Spleen (tissue), 11 donors: ENCODE results near the gene EYA2. TPM values are rescaled to one million over a fixed set of nuclear protein-coding genes. Genes with fewer than 3 reads are reported as not detected.
A peak's percentile ranks its signal among the peaks of the same experiment; 100 is the strongest.

Experiments
- DNase-seq: peaks from one replicate; pipeline ENCODE4 v3.0.0-alpha.2; 2020
- H3K27ac ChIP-seq, 8 donors: fragments of 200-600 bp; sonication (generic) in 7 of 8; 1 replicate in 4 of 8; 2 replicates in 4 of 8; pipeline versions ENCODE4 v1.5.0 to v1.8.0; 2016 to 2021; ENCODE audit warnings: inconsistent platforms in 4 of 8, mild to moderate bottlenecking in 4 of 8, moderate library complexity in 1 of 8
- H3K27me3 ChIP-seq, 7 donors: fragments of 200-600 bp; sonication (generic) in 6 of 7; replicated peaks in 1 of 7; 1 replicate in 4 of 7; 2 replicates in 3 of 7; pipeline versions ENCODE4 v1.5.0 to v1.8.0; 2016 to 2021; ENCODE audit warnings: inconsistent platforms in 3 of 7, mild to moderate bottlenecking in 1 of 7
- H3K36me3 ChIP-seq, 6 donors: fragments of 200-600 bp; sonication (generic) in 5 of 6; 1 replicate in 4 of 6; 2 replicates in 2 of 6; pipeline versions ENCODE4 v1.5.0 to v1.8.0; 2016 to 2021; ENCODE audit warnings: inconsistent platforms in 2 of 6
- H3K4me1 ChIP-seq, 6 donors: fragments of 200-600 bp; sonication (generic) in 5 of 6; 1 replicate in 3 of 6; 2 replicates in 3 of 6; pipeline versions ENCODE4 v1.5.0 to v1.8.0; 2016 to 2021; ENCODE audit warnings: inconsistent platforms in 3 of 6
- H3K4me3 ChIP-seq, 8 donors: fragments of 200-600 bp; sonication (generic) in 7 of 8; 1 replicate in 4 of 8; 2 replicates in 4 of 8; pipeline versions ENCODE4 v1.5.0 to v1.8.0; 2016 to 2021; ENCODE audit warnings: inconsistent platforms in 4 of 8, mild to moderate bottlenecking in 4 of 8, moderate library complexity in 2 of 8
- H3K9me3 ChIP-seq, 8 donors: fragments of 200-600 bp; sonication (generic) in 7 of 8; 1 replicate in 4 of 8; 2 replicates in 4 of 8; pipeline versions ENCODE4 v1.5.0 to v1.8.0; 2016 to 2021; ENCODE audit warnings: inconsistent platforms in 4 of 8
- POLR2A ChIP-seq, 3 donors: fragments of 450-650 bp; IDR thresholded peaks; one replicate each; pipeline ENCODE4 v1.5.1; 2017; ENCODE audit warnings: antibody characterized with exemption in 3 of 3, mild to moderate bottlenecking in 1 of 3
- POLR2AphosphoS5 ChIP-seq, 3 donors: sonication (generic); formaldehyde crosslinking; IDR thresholded peaks; one replicate each; pipeline ENCODE4 v1.5.1; 2017; ENCODE audit warnings: antibody characterized with exemption in 3 of 3
- WGBS, 5 donors: extraction: QIAGEN DNeasy Blood & Tissue Kit in 3 of 5; methylation state at CpG; one replicate each; pipeline versions ENCODE4 v1.1.5 to v1.1.7; 2013 to 2018; 5-methylcytosine and 5-hydroxymethylcytosine counted together
- intact Hi-C: fragments of 100-400 bp; cut with DNase I; formaldehyde crosslinking; loops from one replicate; pipeline ENCODE4 v1.15.0; 2023; ENCODE audit warnings: low total_unique reads
- polyA plus RNA-seq, 3 donors: library from polyadenylated mRNA; stranded (reverse); fragments of 200-250 nt; gene quantifications; one replicate each; pipeline ENCODE4 v1.2.1, GENCODE V29; 2013
- total RNA-seq, 7 donors: library from RNA; depleted of rRNA in 3 of 7; stranded (reverse); fragments of >200 nt in 3 of 7; fragmentation: NEBNext Ultra II Directional in 4 of 7; extraction: Animal tissue kit (Norgen Biotek cat#: 25700) in 4 of 7; gene quantifications; one replicate each; pipeline versions ENCODE4 v1.1.0 to v1.2.1, GENCODE V29; 2016 to 2021
- TF ChIP-seq, protein P1 (sequence below), 11 experiments: fragments of 200-600 bp in 7 of 11; fragments of 450-650 bp in 4 of 11; sonication (generic) in 4 of 11; IDR thresholded peaks in 8 of 11; conservative IDR thresholded peaks in 3 of 11; 1 replicate in 7 of 11; 2 replicates in 4 of 11; pipeline versions ENCODE4 v1.4.0 to v1.8.0; 2016 to 2021; ENCODE audit warnings: antibody characterized with exemption in 11 of 11, inconsistent platforms in 4 of 11, mild to moderate bottlenecking in 1 of 11
- donor health status: healthy with polysubstance abuse.
- donor health status: DM: no; HTN: no; CAD: no; lungs with moderate emphysema.
- donor health status: DM: no; HTN: no; CAD: no.
- donor health status: Bipolar disorder and iron deficiency.
- donor health status: healthy.
- donor health status: DM: no; HTN: no; CAD: no.
- donor health status: DM: yes; HTN: yes; CAD: no.

EYA2 gene
- total and polyA plus RNA-seq, 10 donors = 0.26 to 0.76 (median 0.51) TPM; not detected in 1

- 96 to 97% (median 97%) methylated on average over 6 of the region's 6 CpGs for WGBS, 5 donors
- no peak for DNase-seq
- Histone ChIP-seq H3K9me3 (no peaks in the 10 kb centered on the region), H3K27ac (no peak overlapping the region), H3K36me3 (peaks cover 7 to 100% (median 85%) of the 10 kb centered on the region in 6 donors), H3K27me3 (no peaks in the 10 kb centered on the region), H3K4me1 (peaks cover 0 to 16% (median 0%) of the 10 kb centered on the region in 6 donors), H3K4me3 (no peak overlapping the region)
- intact Hi-C loops = no loop called here
- TF ChIP-seq, protein P1, sequence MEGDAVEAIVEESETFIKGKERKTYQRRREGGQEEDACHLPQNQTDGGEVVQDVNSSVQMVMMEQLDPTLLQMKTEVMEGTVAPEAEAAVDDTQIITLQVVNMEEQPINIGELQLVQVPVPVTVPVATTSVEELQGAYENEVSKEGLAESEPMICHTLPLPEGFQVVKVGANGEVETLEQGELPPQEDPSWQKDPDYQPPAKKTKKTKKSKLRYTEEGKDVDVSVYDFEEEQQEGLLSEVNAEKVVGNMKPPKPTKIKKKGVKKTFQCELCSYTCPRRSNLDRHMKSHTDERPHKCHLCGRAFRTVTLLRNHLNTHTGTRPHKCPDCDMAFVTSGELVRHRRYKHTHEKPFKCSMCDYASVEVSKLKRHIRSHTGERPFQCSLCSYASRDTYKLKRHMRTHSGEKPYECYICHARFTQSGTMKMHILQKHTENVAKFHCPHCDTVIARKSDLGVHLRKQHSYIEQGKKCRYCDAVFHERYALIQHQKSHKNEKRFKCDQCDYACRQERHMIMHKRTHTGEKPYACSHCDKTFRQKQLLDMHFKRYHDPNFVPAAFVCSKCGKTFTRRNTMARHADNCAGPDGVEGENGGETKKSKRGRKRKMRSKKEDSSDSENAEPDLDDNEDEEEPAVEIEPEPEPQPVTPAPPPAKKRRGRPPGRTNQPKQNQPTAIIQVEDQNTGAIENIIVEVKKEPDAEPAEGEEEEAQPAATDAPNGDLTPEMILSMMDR (IDR thresholded peaks at IDR 0.05 in 8 of 11, conservative IDR thresholded peaks at IDR 0.05 in 3 of 11) = no peak
- no peak for TF ChIP-seq POLR2AphosphoS5 (IDR thresholded peaks at IDR 0.05)
- TF ChIP-seq POLR2A (IDR thresholded peaks at IDR 0.05) = no peak
Observed at GRCh38 chr20:47235111-47235510, 340.5 kb downstream of the EYA2 start.

DNA sequence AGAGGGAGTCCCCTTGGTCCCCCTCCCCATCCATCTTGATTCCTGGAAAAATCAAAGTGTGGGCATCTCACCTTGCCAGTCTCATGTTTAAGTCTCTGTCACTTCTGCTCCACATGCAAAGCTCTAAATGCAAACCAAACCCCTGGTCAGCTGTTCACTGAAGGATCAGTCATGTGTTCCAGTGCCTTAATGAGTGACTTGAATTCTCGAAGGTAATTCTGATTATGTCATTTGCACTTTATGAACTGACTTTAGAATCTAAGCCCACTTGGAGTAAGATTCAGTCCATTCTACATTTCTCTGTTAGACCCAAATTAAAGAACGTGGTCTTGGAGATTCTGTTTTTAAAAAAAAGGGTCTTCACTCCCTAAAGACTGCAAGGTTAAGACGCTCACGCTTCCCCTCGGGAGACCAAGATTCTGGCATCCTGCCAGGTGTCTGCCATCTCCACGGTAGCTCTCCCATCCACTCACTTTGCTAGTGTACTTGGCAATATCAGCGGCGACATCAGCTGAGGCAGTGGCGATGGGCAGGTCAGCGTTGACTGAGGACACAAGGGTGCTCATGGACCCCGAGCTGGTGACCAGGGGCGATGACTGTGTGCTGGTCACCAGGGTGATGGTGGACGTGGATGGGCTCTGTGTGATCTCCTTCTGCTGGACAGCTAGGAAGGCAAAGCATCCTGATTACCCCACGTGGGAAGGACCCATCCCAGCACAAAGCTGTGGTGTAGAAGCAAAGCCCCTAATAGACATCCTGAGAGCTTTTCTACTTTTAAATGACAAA, 341.4 kb downstream of the EYA2 start:
- intact Hi-C loops = no loop called here
- Histone ChIP-seq H3K4me3 (no peak overlapping the region), H3K27me3 (no peaks in the 10 kb centered on the region), H3K27ac (no peak overlapping the region), H3K9me3 (no peaks in the 10 kb centered on the region), H3K36me3 (peaks cover 7 to 100% (median 82%) of the 10 kb centered on the region in 6 donors), H3K4me1 (peaks cover 0 to 22% (median 0%) of the 10 kb centered on the region in 6 donors)
- WGBS, 5 donors = 87 to 93% (median 92%) methylated on average over 14 of the region's 14 CpGs
- TF ChIP-seq POLR2A (IDR thresholded peaks at IDR 0.05) (no peak), POLR2AphosphoS5 (IDR thresholded peaks at IDR 0.05) (peak; percentile 14 to 55 (median 34))
- TF ChIP-seq, protein P1 (IDR thresholded peaks at IDR 0.05 in 8 of 11, conservative IDR thresholded peaks at IDR 0.05 in 3 of 11) = no peak
- DNase-seq = no peak

GRCh38 chr20:47236639-47236900, 341.9 kb downstream of the EYA2 start:
- Histone ChIP-seq H3K27ac (no peak overlapping the region), H3K27me3 (no peaks in the 10 kb centered on the region), H3K4me3 (no peak overlapping the region), H3K9me3 (no peaks in the 10 kb centered on the region), H3K4me1 (peaks cover 0 to 22% (median 0%) of the 10 kb centered on the region in 6 donors), H3K36me3 (peaks cover 7 to 100% (median 79%) of the 10 kb centered on the region in 6 donors)
- no peak for DNase-seq
- intact Hi-C loops = no loop called here
- TF ChIP-seq POLR2A (IDR thresholded peaks at IDR 0.05) = no peak
- TF ChIP-seq, protein P1 (IDR thresholded peaks at IDR 0.05 in 8 of 11, conservative IDR thresholded peaks at IDR 0.05 in 3 of 11) = no peak
- no peak for TF ChIP-seq POLR2AphosphoS5 (IDR thresholded peaks at IDR 0.05)
- 91 to 100% (median 95%) methylated on average over 1 of the region's 1 CpG for whole genome bisulfite sequencing, 5 donors

DNA sequence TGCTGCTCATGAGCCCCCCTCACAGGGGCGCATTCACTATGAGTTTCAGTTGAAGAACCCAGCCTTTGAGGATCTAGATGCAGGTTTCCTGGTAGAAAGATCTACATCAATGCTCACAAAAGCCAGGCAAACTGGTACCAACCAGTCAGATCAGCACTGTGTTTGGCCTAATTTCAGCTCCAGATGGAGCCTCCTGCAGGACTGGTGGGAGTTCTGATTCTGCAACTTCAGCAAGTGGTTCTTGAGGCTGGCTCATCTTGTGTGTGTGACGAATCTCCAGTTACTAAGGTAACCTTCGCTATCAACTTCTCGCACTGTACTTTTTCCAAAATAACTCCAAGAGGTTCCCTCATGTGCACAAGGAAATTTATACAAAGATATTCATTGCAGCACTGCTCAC, 343.1 kb downstream of the EYA2 start:
- peaks cover 7 to 100% (median 76%) of the 10 kb centered on the region in 6 donors for H3K36me3 ChIP-seq
- TF ChIP-seq POLR2AphosphoS5 (IDR thresholded peaks at IDR 0.05) (no peak), POLR2A (IDR thresholded peaks at IDR 0.05) (no peak)
- TF ChIP-seq, protein P1 (IDR thresholded peaks at IDR 0.05 in 8 of 11, conservative IDR thresholded peaks at IDR 0.05 in 3 of 11) = no peak

More for the DNA sequence above, 343.1 kb downstream of the EYA2 start:
- Histone ChIP-seq H3K9me3 (no peaks in the 10 kb centered on the region), H3K27ac (no peak overlapping the region), H3K27me3 (no peaks in the 10 kb centered on the region), H3K4me1 (peaks cover 0 to 30% (median 7%) of the 10 kb centered on the region in 6 donors), H3K4me3 (no peak overlapping the region)
- DNase-seq = no peak
- intact Hi-C loops = no loop called here
- WGBS, 5 donors = 96 to 98% (median 97%) methylated on average over 4 of the region's 4 CpGs
